Right forelimb (tissue), 1 donor: ENCODE data around the gene APBB2.
A peak's percentile ranks its signal among the peaks of the same experiment; 100 is the strongest.

Experiments
- DNase-seq: peaks from one replicate; pipeline ENCODE4 v3.0.0-alpha.2; 2018

APBB2 gene

DNA sequence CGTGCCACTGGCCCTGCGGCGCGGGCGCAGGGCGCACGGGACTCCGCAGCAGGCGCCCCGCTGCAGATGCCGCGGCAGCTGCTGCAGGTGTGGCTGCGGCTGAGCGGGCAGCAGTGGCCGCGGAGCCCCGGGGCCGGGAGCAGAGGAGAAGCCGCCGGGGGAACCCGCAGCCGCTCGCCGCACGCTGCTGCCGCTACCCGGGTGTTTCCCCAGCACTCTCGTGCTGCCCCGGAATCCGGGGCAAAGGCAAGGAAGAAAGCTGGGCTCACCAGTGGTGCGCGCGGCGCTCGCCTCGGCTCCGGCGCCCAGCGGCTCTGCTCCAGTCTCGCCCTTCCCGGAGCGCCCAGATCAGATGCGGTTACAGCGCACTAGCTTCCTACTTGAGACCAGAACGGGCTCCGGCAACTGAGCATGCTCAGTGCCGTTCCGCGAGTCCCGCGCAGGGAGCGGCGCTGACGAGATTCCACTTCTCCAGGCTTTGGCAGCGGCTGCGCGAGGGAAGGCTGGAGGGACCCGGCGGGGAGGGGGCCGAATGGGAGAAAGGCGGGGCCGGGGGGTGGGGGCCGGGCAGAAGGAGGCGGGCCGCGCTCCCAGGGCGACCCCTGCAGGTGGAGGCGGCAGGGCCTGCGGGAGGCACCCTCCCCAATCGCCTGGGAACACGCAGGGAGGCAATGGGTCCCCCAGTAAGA is at the start of gene APBB2:
TSS of gene APBB2 (minus strand) at position 407 of the 689 bp plus-strand sequence. CDS start 181,288 bp downstream, outside the sequence.
- peak; percentile 97 for DNase-seq

DNA sequence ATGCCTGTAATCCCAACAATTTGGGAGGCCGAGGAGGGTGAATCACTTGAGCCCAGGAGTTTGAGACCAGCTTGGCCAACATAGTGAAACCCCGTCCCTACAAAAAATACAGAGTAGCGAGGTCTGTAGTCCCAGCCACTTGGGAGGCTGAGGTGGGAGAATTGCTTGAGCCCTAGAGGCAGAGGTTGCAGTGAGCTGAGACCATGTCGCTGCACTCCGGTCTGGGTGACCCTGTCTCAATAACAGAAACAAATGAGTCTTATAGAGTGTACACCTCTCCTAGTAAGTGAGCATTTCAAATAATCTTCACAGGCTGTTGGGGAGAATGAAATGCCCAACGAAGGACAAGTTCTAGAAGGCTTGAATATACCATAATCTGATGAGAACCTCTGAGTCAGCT is 47.9 kb upstream of the APBB2 start:
- no peak for DNase-seq

DNA sequence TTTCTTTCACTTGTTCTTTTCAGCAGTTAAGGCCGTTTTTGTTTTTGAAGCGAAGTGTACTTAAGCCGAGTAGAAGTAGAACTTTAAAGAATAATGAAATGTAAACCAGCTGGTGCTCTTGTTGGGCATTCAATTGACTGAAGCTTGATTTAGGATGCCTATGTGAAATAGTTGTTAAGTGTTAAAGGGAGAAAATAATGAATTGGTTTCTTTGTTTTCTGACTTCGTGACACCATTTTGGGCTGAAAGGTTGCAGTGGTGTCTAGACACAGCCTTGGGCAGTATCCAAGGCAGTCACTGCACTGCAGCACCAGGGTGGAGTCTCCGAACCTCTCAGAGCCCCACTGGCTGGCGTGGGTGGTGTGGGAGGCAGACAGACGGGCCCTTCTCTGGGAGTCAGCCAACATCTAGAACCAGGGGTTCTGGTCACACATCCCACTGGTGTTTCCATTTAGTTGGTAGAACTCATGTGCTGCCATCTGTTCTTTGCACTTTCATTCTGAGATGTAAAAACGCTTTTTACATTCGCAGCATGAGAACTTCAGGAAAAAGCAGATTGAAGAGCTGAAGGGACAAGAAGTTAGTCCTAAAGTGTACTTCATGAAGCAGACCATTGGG is 45.9 kb upstream of the APBB2 start:
- no peak for DNase-seq

DNA sequence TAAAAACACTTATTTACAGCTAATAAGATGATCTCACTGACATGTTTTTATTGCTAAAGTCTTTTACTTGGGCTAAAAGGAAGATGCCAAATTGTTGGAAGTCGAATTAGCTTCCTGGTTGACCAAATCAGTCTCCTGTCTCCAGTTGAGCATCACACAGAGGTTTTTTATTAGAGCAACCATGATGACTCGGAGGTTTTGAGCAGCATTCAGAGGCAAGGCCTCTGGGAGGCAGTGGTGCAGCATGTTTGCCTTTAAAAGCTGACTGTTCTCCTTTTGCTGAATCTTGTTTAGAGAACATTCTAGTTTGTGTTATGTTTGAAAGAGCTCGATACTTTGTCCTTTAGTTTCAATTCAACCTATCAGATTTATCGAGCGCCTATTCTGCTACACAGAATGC is 44.4 kb upstream of the APBB2 start:
- DNase-seq = peak; percentile 58

DNA sequence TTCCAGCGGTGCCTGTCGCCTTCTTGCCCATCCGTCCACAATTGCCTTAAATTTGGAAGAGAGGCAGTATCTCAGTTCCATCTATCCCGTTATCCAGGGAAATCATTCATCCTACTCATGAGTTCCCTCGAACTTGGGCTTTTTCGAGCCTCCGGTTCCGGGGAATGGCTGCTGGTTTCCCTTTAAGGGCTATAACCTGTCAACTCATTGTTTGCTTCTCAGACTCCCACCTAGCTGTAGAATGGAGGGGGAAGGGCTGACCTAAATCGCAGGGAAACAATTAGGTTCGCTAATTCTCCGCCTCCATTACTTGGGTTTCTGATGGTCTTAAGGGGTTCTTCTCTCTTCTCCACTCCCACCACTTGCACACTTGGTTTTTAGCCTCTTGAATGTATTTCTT is 43.6 kb upstream of the APBB2 start:
- DNase-seq = no peak

DNA sequence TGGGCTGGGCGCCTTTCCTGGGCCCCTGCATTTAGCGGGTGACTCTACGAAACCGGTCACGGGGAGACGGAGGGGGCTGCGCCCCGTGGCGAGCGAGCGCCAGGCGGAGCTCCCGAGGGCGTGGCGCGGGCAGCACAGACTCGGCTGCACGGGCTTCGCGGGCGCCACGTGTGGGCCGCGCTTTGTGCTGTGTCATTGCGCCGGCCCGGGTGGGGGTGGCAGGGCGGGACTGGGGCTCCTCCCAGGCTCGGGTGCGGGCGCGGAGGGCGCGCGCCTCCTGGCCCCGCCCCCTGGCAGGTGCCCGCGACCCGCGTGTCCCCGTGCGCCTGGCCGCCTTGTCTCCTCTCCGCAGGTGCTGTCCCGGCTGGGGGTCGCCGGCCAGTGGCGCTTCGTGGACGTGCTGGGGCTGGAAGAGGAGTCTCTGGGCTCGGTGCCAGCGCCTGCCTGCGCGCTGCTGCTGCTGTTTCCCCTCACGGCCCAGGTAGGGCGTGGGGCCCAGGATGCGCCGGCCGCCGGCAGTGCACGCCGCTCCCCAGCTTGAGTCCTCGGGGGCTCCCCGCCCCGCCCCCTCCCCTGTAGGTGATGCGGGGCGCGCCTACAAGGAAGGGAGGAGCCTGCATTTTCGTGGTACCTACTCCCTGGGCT is 43.0 kb upstream of the APBB2 start:
- peak; percentile 57 for DNase-seq

DNA sequence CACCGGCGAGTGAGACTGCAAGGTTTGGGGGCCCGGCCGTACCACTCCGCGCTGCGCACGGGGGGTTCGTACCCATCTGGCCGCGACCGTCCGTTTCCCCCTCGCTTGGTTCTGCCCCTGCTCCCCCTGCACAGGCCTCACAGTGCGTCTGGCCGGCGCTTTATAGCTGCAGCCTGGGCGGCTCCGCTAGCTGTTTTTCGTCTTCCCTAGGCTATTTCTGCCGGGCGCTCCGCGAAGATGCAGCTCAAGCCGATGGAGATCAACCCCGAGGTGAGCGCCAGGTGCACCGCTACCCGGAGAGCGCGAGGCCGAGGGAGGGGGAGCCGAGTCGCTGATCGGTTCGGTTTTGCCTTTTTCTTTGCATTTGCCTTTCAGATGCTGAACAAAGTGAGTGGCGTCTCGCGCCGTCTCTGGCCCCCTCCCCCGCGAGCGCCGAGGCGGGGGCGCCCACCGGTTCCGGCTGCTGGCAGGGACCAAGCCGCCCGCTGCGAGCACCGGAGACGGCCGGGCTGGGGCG is 42.5 kb upstream of the APBB2 start, which contains the start of gene UCHL1:
TSS of gene UCHL1 (plus strand) at position 189 of the 517 bp plus-strand sequence. CDS start at position 238, 49 bp downstream.
- DNase-seq = peak; percentile 77

DNA sequence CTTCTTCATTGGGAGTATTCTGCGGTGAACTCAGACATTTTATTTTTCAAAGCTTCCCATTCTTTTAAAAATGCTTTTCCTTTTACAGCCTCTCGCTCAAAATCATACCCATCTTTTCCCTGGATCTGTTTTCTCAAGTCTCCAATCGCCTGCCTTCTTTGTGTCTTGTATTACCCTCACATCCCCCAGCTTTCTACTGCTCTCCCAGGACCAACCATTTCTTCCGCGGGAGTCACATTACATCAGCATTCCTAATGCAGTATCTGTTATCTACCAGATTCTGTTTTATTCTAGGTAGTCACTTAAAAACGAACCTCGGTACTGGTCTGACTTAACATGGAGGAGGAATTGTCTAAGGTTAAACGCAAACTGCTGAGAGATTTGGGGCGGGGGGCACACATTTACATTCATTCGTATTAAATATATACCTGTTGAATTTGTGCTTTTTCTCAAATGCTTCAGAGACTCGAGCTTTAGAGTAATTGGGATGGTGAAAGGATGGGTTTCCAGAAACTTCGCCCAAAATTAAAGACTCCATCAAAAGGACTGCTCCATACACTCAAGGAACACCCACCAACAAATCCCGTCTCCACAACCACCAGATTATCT is 41.9 kb upstream of the APBB2 start:
- no peak for DNase-seq

DNA sequence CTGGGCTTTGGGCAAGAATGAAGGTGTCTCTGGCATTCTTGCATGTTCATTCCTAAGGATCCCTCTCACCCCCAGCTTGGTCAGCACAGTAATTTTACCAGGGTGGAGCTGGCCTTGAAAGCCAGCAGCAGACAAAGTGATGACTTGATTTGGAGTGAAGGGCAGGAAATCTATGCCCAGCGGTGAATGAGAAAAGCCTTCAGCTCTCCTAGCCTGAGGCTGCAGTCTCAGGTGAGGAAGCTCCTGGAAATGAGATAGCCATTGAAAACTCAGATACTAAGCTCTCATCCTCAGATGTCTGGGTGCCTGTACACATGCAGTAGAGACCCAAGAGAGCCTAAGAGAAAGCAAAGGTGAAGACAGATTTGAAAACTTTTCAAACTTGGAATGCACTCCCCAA is 31.6 kb upstream of the APBB2 start:
- no peak for DNase-seq

DNA sequence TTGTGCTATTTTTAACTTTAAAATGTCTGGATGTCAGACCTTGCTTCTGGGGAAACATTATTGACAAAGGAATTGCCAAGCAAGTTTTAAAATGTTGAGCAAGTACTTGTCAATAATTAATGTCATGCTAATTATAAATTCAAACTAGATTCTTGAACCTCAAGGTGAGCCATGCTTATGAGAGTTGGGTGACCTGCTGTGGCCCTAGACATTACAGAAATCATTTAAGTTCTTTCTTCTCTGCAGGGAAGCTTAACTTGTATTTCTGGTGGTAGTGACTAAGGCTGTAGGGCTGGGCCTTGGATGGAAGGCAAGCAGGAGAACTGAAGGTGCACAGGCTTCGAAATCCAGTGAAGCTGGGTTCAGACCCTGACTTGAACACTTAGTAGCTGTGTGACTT is 27.6 kb upstream of the APBB2 start:
- no peak for DNase-seq

DNA sequence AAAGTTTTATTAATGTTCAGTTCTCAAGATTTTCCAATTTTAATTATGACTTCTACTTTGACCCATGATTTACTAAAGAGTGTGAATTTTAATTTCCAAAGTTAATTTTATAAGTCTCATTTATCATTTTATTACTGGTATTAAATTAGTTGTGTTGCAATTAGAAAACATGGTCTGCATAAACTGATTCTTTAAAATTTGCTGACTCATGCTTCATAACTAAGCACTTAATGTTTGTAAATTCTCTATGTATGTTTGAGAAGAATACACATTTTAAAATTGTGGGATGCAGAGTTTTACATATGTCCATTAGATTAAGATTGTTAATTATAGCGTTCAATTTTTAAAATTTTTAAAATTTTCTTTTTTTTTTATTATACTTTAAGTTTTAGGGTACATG is 22.2 kb upstream of the APBB2 start:
- DNase-seq = no peak

DNA sequence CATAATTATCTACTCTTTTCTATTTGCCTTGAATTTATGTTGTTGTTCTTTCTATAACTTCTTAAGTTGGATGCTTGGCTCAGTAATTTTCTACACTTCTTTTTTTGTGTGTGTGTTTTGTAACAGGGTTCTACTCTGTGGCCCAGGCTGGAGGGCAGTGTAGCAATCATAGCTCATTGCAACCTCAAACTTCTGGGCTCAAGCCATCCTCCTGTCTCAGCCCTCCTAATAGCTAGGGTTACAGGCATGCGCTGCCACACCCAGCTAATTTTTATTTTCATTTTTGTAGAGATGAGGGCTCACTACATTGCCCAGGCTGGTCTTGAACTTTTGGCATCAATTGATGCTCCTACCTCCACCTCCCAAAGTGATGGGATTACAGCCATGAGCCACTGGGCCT is 21.7 kb upstream of the APBB2 start:
- no peak for DNase-seq

DNA sequence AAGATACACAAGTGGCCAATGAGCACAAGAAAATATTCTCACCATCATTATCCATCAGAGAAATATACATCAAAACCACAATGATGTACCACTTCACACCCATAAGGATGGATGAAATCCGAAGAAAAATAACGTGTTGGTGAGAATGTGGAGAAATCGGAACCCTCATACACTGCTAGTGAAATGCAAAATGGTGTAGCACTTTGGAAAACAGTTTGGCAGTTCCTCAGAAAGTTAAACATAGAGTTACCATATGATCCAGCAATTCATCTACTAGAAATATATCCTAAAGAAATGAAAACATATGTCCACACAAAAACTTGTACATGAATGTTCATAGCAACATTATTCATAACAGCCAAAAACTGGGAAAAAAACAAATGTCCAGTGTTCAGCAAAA is 18.5 kb upstream of the APBB2 start:
- DNase-seq = no peak

DNA sequence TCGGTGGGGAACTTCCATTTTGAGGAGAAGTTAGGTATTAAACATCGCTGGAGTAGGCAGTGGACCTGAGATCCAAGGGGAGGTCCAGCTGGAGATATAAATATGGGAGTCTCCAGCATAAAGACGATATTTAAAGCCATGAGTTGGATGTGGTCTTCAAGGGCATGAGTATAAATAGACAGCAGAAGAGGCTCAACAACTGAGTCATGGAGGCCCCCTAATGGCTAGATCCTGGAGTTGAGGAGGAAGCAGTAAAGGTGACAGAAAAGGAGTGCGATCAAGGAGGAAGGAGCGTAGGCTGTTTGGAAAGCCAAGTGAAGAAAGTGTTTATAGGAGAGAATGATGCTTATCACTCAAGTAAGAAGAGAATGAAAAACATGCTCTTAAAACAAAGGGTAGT is 18.1 kb upstream of the APBB2 start:
- no peak for DNase-seq

DNA sequence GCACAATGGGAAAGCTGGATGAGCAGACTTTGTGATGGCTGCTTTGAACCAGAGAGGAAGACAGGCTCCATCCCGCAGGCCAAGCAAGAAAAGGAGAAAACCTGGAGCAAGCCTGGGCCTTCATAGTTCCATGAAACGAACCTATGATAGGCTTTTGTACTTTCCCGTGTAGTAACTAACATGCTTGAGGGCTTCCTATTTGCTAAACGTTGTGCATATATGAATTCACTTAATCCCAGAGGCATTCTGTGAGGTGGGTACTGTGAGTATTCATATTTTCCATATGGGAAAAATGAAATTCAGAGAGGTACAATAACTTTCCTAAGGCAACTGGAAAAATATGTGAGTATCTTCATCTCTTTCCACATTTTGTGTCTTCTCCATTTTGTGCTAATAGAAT is 13.6 kb upstream of the APBB2 start:
- no peak for DNase-seq

DNA sequence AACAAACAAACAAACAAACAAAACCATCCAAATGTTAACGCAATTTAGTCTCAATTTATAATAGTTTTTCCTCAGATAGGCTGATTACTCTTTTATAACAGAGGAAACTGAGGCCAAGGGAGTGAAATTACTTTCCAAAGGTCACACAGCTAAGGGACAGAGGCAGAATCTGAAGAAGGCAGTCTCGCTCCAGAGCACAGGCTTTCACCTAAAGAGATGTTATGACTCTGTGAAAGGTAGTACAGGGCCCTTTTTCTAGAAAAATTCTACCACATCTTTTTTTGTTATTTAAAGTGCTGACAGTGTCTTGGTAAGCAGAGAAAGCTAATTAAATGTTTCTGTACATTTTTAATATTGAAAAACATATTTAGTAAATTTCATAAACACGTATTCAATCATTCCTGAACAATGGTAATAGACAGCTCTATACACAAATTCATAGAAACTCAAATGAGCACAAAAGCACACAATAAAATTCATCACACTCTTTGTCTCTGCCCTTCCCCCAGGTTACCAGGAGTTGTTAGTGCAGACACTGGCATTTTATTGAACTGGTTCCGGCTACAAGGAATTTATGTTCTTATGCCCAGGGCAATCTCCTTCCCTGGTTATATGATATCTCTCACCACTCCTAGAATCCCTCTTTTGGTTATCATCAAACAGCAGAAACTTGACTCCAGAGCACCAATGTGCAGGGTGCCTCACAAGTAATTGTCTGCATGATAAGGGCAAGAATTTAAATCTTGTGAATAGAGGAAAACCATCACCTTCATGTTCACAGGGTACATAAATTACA is 7.7 kb upstream of the APBB2 start:
- no peak for DNase-seq

DNA sequence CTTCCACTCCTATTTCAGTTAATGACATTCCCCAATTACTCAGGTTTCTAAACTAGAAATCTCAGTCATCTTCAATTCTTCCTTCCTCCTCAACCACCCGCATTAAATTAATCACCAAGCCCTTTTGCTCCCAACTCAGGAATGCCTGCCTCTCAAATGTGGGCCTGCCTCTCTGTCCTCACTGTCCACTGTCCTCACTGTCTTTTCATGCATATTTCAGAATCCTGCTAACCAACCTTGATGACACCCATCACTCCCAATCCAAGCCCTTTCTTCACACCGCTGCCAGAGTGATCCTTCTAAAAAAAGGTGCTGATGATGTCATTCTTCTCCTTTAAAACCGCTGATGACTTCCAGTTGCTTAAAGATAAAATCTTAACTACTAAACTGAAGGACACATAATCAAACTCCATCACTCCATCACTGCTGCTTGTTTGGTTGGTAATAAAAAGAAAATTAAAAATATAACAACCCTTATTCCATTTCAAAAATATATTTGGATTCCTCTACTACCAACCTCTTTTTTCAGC is 5.1 kb upstream of the APBB2 start:
- DNase-seq = no peak

DNA sequence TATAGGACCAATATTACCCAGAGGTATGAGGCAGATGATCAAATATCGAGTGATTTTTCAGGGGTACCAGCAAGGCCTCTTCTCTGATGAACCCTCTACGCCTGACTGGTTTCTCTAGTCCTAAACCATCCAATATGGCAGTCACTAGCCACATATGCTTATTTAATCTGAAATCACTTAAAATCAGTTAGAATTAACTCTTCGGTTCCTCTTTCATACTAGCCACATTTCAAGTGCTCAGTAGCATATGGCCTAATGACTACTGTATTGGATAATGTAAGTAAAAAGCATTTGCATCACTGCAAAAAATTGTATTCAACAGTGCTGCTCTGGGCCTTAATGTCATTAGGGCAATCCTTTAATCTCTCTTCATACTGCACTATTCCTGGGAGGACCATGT is 4.4 kb upstream of the APBB2 start:
- DNase-seq = no peak

DNA sequence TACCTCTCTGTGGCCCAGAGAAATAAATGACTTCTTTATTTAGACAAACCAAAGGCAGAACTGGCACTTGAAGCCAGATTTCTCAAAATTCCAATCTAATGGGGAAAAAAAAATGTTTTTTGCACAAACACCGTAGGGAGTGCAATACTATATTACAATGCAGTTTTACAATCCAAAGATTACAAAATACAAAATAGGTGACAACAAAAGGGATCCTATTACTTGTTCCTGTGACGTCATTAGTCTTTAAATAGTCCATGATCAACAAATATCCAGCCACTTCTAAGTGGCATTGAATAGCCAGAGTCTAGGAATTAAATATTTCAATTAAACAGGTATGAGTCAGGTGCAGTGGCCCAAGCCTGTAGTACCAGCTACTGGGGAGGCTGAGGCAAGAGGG is 3.0 kb upstream of the APBB2 start:
- no peak for DNase-seq

DNA sequence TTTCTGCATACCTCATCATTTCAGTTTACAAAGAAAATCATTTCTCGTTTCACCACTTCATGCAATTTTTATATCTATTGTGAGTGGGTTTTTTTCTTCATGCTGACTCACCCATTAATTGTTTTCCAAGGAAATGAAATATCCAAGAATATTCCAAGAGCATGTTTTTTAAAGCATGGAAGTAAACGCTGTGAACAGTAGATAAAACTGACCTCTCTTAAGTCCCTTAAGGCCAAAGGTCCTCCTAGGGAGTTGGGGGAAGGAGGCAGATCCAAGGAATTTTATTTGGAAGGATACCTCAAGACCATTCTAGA is 2.6 kb upstream of the APBB2 start:
- DNase-seq = no peak

DNA sequence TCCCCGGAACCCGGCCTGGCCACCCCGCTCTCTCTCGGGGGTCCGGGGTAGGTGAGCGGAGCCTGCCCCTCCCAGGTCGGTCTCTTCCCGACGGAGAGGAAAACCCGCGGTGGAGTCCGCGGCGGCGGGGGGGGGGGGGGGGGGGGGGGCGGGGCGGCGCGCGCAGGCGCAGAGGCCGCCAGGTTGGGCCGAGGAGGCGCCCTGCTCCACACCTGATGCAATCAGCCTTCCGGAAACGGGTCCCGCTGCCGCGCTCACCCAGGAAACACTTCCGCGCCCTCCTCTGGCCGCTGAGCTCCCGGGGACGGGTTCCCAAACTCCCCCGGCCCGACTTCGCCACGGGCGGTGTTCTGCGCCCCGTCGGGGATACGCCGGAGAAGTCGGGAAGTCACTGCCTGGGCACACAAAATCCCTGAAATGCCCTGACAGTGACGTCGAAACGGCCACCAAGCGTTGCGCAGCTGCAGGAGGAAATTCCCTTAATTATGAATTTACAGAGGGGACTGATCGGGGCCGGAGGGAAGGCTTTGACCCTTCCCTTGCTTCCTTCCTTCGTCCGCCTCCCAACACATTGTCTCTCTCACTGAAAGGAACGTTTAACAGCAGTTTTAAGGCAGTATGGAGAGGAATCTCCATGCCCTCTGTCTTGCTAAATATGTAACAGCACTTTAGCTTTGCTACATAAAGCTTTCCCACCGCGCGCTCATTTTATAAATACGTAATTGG is 2.1 kb upstream of the APBB2 start:
- DNase-seq = peak; percentile 88

DNA sequence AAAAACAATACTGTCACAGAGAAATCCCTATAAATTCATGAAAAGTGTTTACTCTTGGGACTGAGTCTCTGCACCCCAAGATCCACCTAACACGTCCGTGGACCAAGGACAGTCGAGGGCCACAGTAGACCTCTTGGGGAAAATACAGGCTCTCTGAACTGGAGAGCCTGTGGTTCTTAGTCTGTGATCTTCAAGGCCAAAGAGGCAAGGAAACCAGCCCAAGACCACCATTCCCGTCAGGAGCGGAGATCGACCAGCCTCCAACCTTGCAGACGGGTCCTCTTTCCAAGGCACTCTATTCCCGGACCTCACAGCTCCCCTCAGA is 1.6 kb upstream of the APBB2 start:
- no peak for DNase-seq
